ENCODE results near the gene TMEM258.

- TF ChIP-seq CTCF (IDR thresholded peaks at IDR 0.05) (no peak), EP300 (IDR thresholded peaks at IDR 0.05; ENCODE audit: low read depth) (no peak), POLR2AphosphoS5 (IDR thresholded peaks at IDR 0.05) (no peak)
Measured at GRCh38 chr11:61832207-61832606, 39.8 kb upstream of the TMEM258 start.

Data from transverse colon (tissue), 4 donors.